Tibial nerve (tissue), 4 donors: ENCODE measurements around the gene NFATC3.

ENCODE experiments used
- CTCF ChIP-seq, 5 experiments: fragments of 200-600 bp in 3 of 5; fragments of 450-650 bp in 2 of 5; sonication (generic) in 3 of 5; IDR thresholded peaks; one replicate each; pipeline ENCODE4 v1.5.1; 2016 to 2019; ENCODE audit warnings: antibody characterized with exemption in 5 of 5, mild to moderate bottlenecking in 3 of 5, moderate library complexity in 2 of 5
- EP300 ChIP-seq, 2 donors: sonication (generic); formaldehyde crosslinking; IDR thresholded peaks; one replicate each; pipeline ENCODE4 v1.6.1; 2017; ENCODE audit warnings: antibody characterized with exemption in 2 of 2, mild to moderate bottlenecking in 1 of 2
- POLR2A ChIP-seq, 2 donors: fragments of 450-650 bp; IDR thresholded peaks; one replicate each; pipeline ENCODE4 v1.6.1; 2017; ENCODE audit warnings: antibody characterized with exemption in 2 of 2, mild to moderate bottlenecking in 2 of 2, moderate library complexity in 2 of 2

- TF ChIP-seq CTCF (IDR thresholded peaks at IDR 0.05) (no peak), POLR2A (IDR thresholded peaks at IDR 0.05) (no peak), EP300 (IDR thresholded peaks at IDR 0.05) (no peak)
These were observed 61.4 kb downstream of the NFATC3 start for GRCh38 chr16:68146585-68146984.
